SH-SY5Y (cell line): ENCODE data around the gene CIB1.

ENCODE experiments used
- GATA2 ChIP-seq: IDR thresholded peaks from 2 replicates; pipeline ENCODE4 v1.6.1; 2011; ENCODE audit warnings: mild to moderate bottlenecking, low read depth, low read length
- GATA3 ChIP-seq: IDR thresholded peaks from 2 replicates; pipeline ENCODE4 v1.6.1; 2011; ENCODE audit warnings: low read depth, mild to moderate bottlenecking, low read length, moderate library complexity

GRCh38 chr15:90259524-90259923 is 25.8 kb upstream of the CIB1 start:
- TF ChIP-seq GATA2 (no peak), GATA3 (no peak)
